Loucy (cell line): Measurements from ENCODE around the gene EID2.

Experiments
- CTCF ChIP-seq: fragments of 200-600 bp; sonication (generic); conservative IDR thresholded peaks from 2 replicates; pipeline ENCODE4 v1.5.1; 2014; ENCODE audit warnings: mild to moderate bottlenecking, antibody characterized with exemption, low read length
- EZH2phosphoT487 ChIP-seq: fragments of 200-600 bp; IDR thresholded peaks from 2 replicates; pipeline ENCODE4 v1.6.1; 2018; ENCODE audit warnings: antibody characterized with exemption, mild to moderate bottlenecking, moderate library complexity, borderline replicate concordance

GRCh38 chr19:39496063-39496462 lies 43.9 kb downstream of the EID2 start:
- no peak for TF ChIP-seq CTCF
- no peak for TF ChIP-seq EZH2phosphoT487
